Parathyroid adenoma (tissue), 2 donors: ENCODE results near the gene LPCAT1.

Source experiments
- H2AFZ ChIP-seq: fragments of 300-600 bp; sonication (generic); one replicate; pipeline ENCODE4 v1.7.0; 2017; ENCODE audit warnings: antibody characterized with exemption, mild to moderate bottlenecking
- H3K27ac ChIP-seq: fragments of 300-600 bp; sonication (generic); one replicate; pipeline ENCODE4 v1.7.0; 2017
- H3K27me3 ChIP-seq: fragments of 300-600 bp; sonication (generic); one replicate; pipeline ENCODE4 v1.7.0; 2017; ENCODE audit warnings: low read length; ENCODE audit not compliant: control insufficient read depth, insufficient read depth
- H3K36me3 ChIP-seq: fragments of 300-600 bp; sonication (generic); one replicate; pipeline ENCODE4 v1.7.0; 2017; ENCODE audit warnings: low read length; ENCODE audit not compliant: control insufficient read depth, insufficient read depth
- H3K4me1 ChIP-seq: fragments of 300-600 bp; sonication (generic); one replicate; pipeline ENCODE4 v1.7.0; 2017; ENCODE audit warnings: control low read depth
- H3K4me2 ChIP-seq: fragments of 300-600 bp; sonication (generic); one replicate; pipeline ENCODE4 v1.7.0; 2017; ENCODE audit warnings: low read length
- H3K4me3 ChIP-seq: fragments of 300-600 bp; sonication (generic); one replicate; pipeline ENCODE4 v1.7.0; 2017; ENCODE audit warnings: low read depth, low read length
- H3K79me2 ChIP-seq: fragments of 300-600 bp; sonication (generic); one replicate; pipeline ENCODE4 v1.7.0; 2017; ENCODE audit warnings: control low read depth
- H3K9ac ChIP-seq: fragments of 300-600 bp; sonication (generic); one replicate; pipeline ENCODE4 v1.7.0; 2017; ENCODE audit warnings: mild to moderate bottlenecking
- H3K9me3 ChIP-seq: fragments of 300-600 bp; sonication (generic); one replicate; pipeline ENCODE4 v1.7.0; 2017; ENCODE audit warnings: low read length; ENCODE audit not compliant: control insufficient read depth
- CTCF ChIP-seq: fragments of 300-600 bp; sonication (generic); IDR thresholded peaks from one replicate; pipeline ENCODE4 v1.7.0; 2017; ENCODE audit warnings: antibody characterized with exemption, mild to moderate bottlenecking
- donor health status: primary hyperparathyroidism.

Gene LPCAT1

GRCh38 chr5:1538741-1539392 lies 15.1 kb upstream of the LPCAT1 start:
- no peaks in the 10 kb centered on the region for H3K79me2 ChIP-seq
- no peaks in the 10 kb centered on the region for H3K27me3 ChIP-seq
- no peak overlapping the region for H2AFZ ChIP-seq
- no peak overlapping the region for H3K4me3 ChIP-seq
- no peak overlapping the region for H3K4me2 ChIP-seq
- no peak for TF ChIP-seq CTCF
- H3K4me1 ChIP-seq, result no peaks in the 10 kb centered on the region
- H3K9me3 ChIP-seq, result no peaks in the 10 kb centered on the region
- no peak overlapping the region for H3K27ac ChIP-seq
- H3K36me3 ChIP-seq, result no peaks in the 10 kb centered on the region
- H3K9ac ChIP-seq, result no peak overlapping the region

- no peak for TF ChIP-seq CTCF
- H3K27me3 ChIP-seq, result no peaks in the 10 kb centered on the region
- H3K27ac ChIP-seq, result no peak overlapping the region
- H3K4me1 ChIP-seq, result no peaks in the 10 kb centered on the region
- no peak overlapping the region for H3K4me2 ChIP-seq
- H3K36me3 ChIP-seq, result no peaks in the 10 kb centered on the region
- H3K4me3 ChIP-seq, result no peak overlapping the region
- no peak overlapping the region for H2AFZ ChIP-seq
- H3K79me2 ChIP-seq, result no peaks in the 10 kb centered on the region
- H3K9me3 ChIP-seq, result no peaks in the 10 kb centered on the region
- no peak overlapping the region for H3K9ac ChIP-seq
Measured at GRCh38 chr5:1538276-1538675, 14.5 kb upstream of the LPCAT1 start.

GRCh38 chr5:1537603-1538154 lies 13.9 kb upstream of the LPCAT1 start:
- H2AFZ ChIP-seq, result no peak overlapping the region
- H3K9ac ChIP-seq, result no peak overlapping the region
- H3K4me1 ChIP-seq, result no peaks in the 10 kb centered on the region
- TF ChIP-seq CTCF, result no peak
- no peak overlapping the region for H3K4me3 ChIP-seq
- H3K27me3 ChIP-seq, result no peaks in the 10 kb centered on the region
- H3K27ac ChIP-seq, result no peak overlapping the region
- no peaks in the 10 kb centered on the region for H3K36me3 ChIP-seq
- H3K4me2 ChIP-seq, result no peak overlapping the region
- H3K9me3 ChIP-seq, result no peaks in the 10 kb centered on the region
- no peaks in the 10 kb centered on the region for H3K79me2 ChIP-seq

GRCh38 chr5:1536871-1537602 lies 13.3 kb upstream of the LPCAT1 start:
- no peak overlapping the region for H3K4me3 ChIP-seq
- H3K27me3 ChIP-seq, result no peaks in the 10 kb centered on the region
- no peaks in the 10 kb centered on the region for H3K4me1 ChIP-seq
- no peak overlapping the region for H3K27ac ChIP-seq
- no peaks in the 10 kb centered on the region for H3K79me2 ChIP-seq
- no peak overlapping the region for H2AFZ ChIP-seq
- H3K9ac ChIP-seq, result no peak overlapping the region
- H3K9me3 ChIP-seq, result no peaks in the 10 kb centered on the region
- TF ChIP-seq CTCF, result no peak
- H3K4me2 ChIP-seq, result no peak overlapping the region
- H3K36me3 ChIP-seq, result no peaks in the 10 kb centered on the region
